NCI-H1417 (cell line): ENCODE results near the gene DCAF6.

Source experiments
- DNase-seq, 3 experiments: peaks; one replicate each; lab custom pipeline; 2025; lab: John Stamatoyannopoulos, UW

DCAF6 gene

DNA sequence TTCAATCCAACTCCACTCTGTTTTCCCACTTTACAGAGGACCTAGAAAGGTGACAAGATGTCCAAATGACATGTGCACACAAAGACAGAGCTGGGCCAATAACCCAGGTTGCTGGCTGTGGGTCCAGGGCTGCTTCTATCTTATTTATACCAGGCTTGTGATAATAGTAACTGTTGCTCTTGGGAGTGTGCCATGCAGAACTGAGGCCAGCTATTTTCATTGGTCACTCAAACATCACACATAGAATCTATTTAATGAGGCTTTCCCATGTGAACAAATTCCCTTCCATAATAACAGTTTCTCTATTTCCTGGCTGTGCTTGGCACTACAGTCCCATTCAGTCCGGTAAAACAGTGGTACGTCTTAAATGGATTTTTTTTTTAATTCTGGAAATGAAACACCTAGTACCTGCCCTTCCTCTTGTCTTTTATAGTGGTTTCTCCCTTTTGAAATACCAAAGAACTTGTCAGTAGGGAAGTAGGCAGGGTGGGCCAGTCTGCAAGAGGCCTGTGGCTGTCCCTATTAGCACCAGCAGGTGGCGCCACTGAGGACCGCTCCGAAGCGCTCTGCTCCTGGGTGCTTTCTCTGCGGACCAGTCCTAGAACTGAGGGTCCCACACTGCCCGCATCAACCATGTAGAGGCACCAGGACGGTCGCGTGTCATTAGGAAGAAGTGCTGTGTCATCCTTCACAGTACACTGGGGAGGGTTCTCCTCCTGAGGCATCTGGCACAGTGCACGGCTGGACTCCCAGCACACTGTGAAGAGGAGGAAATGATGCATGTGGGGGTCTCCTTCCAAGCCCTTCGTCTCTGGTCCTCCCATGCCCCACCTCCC is 148.1 kb downstream of the DCAF6 start:
- DNase-seq: peak; percentile 6 to 49 (median 32)

DNA sequence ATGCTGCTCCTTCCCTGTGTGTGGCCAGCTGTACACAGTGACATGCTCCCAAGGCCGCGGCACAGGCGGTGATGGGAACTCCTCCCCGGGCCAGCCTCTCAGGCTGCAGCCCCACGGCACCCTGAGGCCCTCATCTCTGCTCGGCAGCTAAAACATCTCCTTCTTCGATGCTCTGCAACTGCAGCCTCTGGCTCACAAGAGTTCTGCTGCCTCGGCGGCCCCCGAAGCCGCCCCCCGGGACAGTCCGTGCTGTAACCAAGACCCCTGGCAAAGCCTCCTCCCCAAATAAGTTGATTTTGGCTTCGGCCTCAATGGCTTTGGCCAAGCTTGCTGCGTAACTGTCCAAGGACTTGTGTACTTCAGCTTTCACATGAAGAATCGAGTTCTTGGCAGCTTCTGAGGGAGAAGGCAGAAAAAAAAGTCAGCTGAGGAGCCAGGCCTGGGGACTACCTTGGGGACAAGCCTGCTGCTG is 149.0 kb downstream of the DCAF6 start:
- no peak for DNase-seq

DNA sequence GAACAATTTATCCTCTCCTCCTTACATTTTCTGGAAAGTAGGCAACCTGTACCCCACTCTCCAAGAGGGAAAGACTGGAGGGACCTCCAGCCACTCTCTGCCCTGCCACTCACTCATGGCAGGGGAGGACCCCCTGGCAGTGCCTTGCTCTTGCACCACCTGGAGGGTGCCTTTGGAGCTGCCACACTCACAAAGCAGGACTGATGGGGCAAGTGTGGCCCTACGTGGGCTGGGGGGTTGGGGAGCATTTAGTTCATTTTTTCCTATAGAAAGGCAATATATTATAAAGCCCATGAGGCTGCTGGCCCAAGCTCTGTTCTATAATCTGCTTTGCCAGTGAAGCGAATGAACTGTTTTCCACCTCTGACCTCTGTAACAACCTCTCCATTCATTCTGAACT is 150.0 kb downstream of the DCAF6 start:
- DNase-seq: no peak

DNA sequence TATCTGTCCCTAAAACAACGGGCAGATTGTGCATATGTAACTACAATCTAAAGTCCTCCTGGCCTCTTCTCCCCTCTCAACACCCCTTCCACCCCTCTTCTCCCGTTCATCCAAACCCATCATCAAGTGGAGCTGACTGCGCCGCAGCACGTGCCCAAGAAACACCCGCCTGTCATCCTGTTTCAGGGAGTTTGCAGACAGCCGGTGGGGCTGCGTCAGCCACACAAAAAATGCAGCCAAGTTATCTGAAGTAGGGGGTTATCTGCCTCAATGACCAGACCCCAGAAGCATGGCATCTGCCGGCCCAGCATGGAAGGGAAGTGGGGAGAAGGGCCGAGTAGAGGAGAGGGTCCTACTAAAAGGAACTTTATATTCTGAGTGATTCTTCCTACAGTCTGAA is 151.2 kb downstream of the DCAF6 start:
- DNase-seq: no peak

DNA sequence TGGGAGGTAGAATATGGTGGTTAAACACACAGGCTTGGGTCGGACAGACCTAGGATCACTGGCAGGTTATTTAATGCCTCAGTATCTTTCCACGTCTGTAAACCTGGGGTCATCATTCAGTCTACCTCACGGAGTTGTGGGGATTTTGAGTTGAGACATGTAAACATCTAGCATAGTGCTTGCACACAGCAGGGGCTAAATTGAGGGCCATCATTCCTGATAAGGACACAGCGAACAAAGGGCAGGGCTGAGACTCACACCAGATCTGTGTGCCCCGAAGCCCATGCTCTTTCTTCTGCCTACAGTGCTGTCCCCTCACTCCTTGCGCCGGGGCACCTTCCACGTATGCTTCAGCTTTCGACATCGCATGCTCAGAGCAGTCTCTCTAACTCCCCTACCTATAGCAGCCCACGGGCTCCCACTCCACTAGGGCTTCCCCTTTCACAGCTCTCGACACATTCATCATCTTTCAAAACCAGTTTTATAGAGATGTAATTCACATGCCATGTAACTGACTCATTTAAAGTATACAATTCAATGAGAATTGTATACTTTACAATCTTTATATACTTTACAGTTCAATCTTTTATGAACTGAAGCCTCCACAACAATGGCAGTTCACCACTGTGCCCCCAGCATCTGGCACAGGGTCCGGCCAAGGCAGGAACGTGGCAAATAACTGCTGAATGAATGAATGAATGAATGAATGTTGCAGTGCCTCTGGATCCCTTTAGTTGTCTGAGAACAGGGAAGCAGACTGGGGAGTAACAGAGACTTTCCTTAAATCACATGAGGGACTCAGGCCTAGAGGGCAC is 152.2 kb downstream of the DCAF6 start:
- DNase-seq: no peak

DNA sequence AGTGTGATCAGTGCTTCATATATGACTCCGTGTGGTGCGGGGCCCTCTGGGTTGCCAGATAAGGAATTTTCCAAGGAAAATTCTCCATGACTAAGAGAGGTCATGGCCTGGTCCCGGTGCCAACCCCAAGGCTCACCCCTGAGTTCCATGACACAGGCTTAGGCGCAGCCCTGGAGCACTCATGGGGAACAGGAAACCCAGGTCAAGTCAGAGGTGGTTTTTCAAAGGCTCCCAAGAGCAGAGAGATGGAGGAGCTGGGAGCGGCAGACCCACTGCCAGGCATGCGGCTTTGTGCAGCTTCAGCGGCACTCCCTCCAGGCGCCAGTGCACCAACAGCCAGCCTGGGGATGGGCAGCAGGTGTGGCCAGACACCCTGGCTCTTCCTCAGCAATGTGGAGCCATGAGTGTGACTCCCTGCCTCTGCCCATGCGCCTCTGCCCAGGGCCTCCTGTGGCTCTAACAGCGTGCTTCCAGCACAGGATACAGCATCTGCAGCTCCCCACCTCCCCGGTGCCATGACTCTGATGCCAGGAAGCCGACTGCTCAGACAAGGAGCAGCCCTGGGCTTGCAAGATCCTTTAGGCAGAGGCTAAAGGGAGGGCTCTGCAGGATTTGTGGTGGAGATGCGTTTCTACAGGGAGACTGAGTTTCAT is 153.0 kb downstream of the DCAF6 start:
- no peak for DNase-seq

DNA sequence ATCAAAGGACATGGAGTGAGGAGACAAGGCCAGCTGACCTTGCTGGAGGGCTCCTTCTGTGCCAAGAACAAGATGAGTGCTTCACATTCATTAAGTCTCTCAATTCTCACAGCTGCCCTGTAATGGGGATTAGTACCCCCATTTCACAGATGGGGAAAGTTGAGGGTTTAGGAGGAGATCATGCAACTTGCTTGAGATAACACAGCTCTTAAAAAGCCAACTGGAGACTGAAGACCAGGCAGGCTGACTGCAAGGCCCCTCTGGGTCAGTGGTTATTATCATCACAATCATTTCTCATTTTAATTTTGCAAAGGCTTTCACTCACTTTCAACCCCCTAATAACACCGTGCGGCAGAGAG is 153.5 kb downstream of the DCAF6 start:
- DNase-seq: no peak

DNA sequence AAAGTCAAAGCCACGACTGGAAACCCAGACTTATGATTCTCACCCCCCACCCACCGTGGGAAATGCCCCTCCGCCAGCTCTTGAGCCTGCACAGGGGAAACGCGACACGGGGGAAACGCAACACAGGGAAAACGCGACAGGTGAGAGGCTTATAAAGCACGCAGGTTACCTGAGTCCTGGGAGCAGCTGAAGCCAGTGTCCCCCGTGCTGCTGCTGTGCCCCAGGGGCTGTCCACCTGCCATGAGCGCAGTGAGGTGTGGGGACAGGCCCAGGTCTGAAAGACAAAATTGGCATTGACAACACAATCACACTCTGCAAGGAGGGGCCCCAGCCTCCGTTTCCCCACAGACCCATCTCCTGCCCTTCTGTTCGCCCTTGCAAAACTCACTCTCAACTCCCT is 153.9 kb downstream of the DCAF6 start:
- DNase-seq: no peak

DNA sequence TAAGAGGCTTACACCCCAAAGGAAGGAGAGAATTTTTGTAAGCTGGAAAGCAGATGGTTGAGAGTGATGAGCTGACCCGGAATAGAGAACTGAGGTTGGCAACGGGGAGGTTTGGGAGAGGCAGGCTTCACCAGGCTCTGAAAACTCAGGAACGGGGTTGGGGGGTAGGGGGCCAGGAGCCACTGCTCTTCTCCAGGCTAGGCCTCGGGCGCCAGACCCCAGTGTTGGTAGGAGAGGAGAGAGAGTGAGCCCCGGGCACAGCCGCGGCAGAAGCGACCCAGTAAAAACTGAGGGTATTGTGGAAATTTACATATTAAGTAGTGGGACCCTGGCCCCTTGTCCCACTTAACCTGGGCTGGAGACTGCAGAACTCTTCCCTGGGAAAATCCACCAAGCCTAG is 154.6 kb downstream of the DCAF6 start:
- no peak for DNase-seq

DNA sequence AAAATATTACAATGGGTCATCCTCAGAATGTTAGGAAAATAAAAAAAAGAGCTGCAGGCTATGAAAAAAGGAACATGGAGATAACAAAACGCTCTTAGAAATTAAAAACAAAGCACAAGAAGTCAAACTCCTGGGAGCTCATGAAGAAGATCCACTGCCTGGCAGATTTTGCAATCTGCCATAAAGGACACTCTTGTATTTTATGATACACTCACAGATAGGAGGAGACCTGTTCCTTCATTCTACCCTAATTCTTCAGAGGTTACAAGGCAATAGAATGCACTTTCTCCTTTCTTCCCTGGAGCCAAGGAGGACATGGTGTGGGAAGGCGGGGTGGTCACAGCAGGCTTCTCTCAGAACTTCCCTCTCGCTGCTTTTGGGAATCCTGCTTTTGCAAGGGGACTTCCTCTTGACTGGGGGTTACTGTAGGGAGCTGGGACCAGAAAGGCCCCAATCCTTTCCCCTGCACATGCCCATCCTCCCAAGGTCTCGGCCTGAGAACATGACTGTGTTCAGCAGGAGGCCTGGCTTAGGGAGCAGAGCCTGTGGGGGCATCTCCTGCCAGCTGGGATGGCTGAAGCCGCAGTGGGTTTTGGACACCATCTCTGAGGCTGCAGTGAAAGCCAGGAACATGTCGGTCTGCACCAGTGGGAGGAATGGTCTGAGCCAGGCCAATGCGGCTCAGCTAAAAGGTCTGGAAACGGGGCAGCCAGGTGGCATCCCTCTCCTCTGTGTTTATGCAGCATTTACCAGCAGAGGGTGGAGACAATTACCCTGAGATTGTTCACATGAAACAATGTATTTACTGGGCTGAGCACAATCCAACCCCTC is 155.5 kb downstream of the DCAF6 start:
- peak in 1 of 3 experiments; percentile 6 for DNase-seq

DNA sequence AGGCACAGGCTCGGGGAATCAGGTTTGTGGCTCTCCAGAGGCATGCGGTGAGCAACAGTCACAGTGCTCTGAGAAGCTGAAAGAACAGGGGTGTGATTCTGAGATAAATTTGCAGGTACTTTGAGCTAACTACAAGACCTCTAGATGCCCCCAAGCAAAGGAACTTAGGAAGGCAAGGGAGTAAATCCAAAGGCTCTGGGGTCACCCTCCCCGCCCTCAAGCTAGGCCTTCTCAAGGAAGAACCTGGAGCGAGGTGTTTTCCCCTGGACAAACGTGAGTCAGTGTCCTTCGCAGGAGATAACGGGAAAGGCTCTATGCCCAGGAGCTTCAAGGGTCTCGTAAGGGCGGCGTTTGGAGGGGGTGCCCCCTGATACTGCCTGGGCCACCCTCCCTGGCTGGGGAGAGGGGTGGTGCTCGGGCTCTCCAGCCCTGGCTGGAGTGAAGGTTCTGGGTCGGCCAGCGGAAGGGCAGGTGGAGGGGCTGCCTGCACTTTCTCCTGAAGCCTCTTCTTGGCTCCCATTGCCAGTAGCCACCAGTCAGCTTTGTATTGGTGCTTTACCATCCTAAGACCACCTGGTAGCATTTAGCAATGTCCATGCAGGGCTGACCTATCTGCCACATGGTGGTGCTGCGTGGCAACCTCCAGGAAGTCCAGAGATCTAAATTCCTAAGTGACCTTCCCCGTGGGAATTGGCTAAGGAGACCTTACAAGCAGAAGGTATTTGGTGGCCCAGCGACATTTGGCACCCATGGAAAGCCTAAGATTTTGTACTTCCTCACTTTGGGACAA is 156.3 kb downstream of the DCAF6 start:
- peak in 2 of 3 experiments; percentile 29 to 32 for DNase-seq

DNA sequence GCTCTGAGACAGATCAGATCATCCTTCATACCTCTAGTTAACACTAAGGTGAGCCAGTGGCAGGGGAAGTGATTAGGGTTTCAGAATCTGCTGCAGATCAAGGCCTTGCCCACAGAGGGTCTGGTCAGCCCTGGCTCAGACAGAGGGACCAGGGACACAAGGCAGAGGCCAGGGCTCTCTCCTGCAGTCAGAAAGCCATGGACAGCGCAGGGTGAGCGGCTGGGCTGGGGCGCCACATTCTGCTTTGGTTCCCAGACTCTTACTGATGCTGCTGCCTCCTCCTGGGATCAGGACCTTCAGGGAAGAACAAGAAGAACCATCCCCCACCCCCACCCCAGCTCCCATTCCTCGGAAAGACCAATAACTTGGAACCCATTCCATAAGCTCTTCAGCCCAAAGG is 157.1 kb downstream of the DCAF6 start:
- no peak for DNase-seq

DNA sequence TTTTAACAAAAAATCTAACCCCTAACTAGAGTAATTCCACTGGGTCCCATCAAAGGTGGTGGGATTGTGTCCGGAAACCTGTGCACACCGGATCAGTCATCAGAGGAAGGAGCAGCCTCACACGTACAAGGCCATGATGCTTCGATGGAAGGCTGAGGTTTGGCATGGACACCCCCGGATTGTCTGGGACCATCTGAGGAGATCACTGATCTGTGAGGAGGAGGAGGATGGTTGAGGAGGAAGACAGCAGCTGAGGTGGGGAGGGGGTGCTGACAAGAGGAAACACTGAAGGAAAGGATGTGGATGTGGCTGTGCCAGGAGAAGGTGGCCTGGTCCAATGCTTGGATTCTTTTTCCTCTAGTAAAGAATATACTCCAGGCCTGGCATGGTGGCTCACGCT is 159.0 kb downstream of the DCAF6 start:
- no peak for DNase-seq

DNA sequence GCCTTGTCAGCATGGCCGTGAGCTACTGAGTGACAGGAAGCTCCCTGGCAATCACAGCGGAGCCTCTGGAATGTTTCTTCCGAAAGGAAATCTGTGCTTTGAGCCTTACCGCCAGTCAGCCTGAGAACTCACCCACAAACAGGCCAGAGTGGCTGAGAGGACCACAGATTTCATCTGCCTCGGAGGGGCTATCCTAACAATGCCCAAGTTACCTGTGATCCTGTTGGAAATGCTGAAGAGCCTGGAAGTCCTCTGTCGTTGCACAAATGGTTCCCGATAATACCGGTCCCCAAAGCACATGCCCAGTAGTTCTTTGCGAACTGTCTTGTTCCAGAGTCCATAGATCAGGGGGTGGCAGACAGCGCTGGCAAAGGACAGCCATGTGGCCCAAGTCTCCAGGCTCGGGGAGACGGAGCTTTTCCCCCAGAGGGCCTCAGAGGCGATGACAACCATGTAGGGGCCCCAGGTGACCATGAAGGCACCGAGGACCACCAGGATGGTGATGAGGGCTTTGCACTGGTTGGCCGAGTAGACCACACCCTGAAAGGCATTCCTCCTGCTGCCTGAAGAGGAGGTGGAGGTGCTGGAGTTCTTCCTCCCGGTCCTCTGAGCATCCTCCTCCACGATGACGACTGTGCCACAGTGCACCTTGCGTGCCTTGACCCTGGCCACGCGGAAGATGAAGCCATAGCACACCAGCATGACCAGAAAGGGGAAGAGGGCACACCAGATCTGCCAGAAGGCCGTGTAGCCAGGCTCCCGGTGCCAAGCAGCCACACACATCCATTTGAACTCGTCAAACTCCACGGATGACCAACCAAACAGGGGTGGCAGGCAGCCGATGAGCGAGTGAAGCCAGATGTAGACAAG is 160.0 kb downstream of the DCAF6 start:
- no peak for DNase-seq

DNA sequence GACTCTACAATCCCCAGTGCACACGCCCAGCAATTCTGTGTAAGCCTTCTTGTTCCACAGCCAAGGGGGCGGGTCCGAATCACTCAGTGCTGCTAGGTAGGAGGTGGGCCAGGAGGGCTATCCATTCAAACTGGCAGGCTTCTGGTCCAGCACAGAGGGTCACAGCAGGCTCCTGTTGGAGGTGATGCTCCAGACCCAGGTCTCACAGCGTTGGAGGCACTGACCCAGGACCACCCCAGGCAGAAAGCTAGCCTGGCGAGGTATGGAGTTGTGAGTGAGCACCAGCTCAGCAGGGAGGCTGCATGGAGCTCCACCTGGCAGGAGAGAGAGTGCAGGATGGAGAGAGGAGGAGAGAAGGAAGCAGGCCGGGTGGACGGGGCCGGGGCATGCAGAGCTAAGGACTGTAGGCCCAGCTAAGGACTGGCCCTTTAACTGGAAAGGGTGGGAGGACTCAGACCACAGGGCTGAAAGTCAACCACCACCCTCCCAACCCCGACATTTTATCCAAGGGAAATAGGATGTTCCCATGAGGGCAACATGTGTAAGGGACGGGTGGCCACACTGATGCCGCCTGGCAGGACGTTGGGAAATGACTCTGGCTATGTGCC is 161.5 kb downstream of the DCAF6 start:
- DNase-seq: no peak

DNA sequence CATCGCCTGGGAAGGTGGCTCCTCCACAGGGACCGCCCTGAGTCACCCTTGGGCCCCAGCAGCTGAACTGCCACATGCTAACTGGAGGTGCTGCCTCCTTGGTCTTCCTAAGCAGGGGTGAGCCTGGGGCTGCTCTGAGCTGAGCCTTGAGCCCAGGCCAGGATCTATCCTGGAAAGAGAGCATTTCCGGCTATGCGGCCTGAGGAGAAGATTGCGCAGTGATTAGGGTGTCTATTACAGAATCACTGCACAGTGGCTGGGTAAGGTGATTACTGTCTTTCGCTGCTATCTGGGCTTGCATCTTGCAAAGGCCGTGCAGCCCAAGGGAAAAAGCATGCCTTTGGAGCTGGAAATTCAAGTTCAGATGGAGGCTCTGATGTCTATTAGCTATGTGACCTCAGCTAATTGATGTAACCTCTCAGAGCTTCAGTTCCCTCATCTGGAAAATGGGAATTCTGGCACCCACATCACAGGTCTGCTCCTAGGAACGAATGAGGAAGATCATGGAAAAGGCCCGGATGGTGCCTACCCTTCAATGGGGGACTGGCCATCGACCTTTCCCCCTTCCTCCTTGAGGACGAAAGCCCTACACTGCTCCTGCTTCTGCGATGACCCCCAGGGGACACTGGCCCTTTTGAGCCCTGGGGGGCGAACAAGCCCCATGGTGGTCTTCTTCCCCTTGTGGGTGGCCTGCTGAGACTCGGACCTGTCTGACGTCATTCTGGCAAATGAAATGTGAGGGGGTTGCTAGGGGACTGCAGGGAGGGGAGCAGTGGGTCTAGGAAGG is 162.2 kb downstream of the DCAF6 start:
- no peak for DNase-seq

DNA sequence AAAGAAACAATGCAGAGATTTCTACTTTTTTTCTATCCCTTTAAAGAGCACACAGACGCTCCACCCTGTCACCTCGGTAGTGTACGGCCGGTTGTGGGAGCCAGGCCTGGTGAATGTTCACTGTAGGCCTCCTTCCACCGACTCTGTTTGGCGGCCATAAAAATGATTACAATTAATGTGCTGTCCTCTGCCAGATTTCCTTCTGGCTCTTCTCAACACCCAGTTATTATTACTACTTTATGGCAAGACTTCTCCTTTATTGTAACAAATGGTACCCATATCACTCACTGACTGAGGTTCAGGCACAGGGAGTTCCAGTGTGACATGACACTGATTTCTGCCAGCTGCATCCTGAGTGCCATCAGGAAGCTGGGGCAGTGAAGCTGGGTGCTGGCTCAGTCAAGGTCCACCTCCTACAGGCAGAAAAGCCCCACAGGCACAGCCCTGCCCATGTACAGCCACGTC is 162.9 kb downstream of the DCAF6 start:
- no peak for DNase-seq

DNA sequence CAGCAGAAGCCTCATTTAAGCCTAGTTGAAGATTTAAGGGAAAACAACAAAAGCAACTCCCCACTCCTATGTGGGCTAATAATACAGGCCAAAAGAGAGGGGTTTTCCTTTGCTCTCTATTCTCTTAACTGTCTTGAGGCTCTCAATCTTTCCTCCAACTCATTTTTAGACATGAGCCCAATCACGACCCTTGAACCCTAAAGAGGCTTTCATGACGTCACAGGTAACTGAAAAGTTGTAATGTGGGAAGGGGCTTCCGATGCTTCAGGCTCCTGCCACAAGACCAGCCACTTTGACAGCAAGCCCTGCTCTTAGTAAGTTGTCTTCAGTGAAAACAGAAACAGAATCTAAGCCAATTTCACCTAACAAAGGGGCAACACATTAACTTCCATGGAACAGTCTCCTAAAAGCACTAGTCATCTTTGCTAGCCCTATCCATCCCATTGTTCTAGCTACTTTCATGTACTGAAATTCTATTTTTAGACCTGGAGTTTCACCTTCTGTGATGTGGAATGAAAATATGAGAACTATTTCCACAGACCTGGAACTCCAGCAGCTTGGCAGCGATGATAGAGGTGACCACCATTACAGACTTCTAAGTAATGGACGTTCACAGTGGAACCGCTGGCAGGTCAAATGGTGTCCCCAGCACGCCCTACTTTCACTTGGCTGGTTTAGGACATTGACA is 164.0 kb downstream of the DCAF6 start:
- DNase-seq: no peak
